Measurements from ENCODE around the gene ANKRD33B.
A peak's percentile ranks its signal among the peaks of the same experiment; 100 is the strongest.
"Not testable (repeated sequence)": the region's sequence is repeated elsewhere in the genome, so short reads cannot be mapped to it uniquely, and the experiment has no call there.

The ANKRD33B gene

DNA sequence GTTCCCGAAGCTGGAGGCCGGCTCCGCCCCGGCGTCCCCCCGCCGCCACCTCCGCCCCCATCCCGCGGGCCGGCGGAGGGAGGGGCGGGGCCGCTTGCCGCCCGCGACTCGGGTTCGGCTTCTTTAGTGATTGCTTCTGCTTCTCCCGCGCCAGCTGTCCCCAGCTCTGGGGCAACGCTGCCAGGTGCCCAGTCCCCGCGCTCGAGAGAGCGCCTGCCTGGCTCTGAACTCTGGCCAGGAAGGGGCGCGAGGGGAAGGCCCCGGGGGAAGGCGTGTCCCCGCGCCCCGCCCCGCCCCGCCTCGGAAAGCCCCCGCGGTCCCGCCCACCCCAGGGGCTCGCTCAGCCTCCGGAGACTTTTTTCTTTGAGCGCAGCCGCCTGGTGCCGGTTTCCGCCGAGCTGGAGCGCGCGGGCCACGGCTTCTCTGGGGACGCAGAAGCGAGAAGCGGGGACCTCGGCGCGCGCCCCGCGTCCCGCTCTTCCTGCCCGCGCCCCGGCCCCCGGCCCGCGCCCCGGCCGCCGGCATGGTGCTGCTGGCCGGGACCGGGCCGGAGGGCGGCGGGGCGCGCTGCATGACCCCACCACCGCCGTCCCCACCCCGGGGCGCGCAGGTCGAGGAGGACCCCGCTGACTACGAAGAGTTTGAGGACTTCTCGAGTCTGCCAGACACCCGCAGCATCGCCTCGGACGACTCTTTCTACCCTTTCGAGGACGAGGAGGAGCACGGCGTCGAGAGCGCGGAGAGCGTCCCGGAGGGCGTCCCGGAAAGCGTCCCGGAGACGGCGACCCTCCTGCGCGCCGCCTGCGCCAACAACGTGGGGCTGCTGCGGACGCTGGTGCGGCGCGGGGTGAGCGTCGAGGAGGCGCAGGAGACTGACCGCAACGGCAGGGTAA is at the start of gene ANKRD33B:
Gene ANKRD33B, plus strand, starts transcription at position 126 of the 893 bp plus-strand sequence. Its CDS starts 398 bp downstream, at position 524.
- DNase-seq, result peak; percentile 74

DNA sequence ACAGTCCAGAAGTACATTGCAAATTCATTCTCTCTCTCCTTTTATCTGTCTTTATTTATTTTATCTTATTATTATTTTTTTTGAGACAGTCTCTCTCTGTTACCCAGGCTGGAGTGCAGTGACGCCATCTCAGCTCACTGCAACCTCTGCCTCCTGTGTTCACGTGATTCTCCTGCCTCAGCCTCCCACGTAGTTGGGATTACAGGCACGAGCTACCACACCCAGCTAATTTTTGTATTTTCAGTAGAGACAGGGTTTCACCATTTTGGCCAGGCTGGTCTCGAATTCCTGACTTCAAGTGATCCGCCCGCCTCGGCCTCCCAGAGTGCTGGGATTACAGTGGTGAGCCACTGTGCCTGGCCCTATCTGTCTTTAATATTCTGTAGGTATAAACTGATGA is 49.3 kb upstream of the ANKRD33B start:
- DNase-seq, result not testable (repeated sequence)

DNA sequence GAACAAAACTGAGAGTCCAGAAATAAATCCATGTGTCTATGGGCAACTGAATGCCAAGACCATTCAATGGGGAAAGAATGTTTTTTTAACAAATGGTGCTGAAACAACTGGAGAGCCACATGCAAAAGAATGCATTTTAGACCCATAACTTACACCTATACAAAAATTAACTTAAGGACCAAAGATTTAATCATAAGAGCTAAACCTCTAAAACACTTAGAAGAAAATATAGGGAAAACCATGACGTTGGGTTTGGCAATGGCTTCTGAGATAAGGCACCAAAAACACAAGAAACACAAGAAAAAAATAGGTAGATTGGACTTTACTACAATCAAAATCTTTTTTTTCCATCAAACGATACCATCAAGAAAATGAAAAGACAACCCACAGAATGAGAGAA is 48.4 kb upstream of the ANKRD33B start:
- DNase-seq, result no peak

DNA sequence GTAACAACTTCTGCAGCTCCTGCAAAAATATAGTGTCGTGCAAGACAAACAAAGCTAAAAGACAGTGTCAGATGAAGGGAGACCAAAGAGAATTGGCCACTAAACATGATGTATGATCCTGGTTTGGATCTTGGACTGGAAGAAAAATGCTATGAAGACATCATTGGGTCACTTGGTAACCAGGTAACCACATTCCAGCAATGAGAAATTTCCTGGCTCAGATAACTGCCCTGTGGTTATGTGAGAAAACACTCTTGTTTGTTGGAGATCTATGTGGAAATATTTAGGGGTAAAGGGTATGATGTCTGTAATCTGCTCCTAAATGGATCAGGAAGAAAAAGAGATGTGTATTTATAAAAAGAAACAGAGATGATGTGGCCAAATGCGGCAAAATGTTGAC is 45.5 kb upstream of the ANKRD33B start:
- peak; percentile 85 for DNase-seq

DNA sequence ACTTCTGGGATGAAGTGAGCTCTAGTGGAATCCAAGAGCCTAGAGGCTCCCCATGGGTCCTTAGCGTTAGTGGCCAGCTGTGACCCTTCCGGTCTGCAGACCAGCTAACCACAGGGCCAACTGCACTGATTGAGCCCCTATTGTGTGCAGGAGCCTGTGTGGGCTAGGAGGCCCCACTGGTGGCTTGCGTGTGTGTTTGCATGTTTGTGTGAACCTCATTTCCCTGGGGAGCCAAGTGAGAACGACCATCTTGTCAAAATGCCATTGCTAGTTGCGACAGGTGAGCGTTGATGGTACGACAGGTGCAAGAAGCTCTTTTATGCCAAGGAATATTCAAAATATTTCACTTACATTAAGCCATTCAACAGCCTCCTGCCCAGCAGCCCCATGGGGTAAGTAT is 44.1 kb upstream of the ANKRD33B start:
- DNase-seq, result no peak

DNA sequence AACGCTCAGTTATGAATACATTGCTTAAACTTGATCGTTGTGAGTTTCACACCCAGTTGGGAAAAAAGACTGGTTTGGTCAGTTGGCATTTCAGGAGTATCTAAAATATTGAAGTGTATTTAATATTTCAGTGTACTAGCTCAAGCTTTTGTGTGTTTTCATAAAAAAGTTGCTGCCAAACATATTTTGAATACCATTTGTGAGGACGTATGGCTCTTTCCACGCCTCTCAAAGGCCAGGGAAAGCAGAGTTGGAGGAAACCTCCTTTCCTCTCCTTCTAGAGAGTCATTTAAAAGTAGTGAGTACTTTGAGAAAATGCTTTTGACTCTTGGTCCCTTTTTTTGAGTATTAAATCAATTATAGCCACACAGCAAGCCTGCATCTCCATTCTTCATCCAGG is 43.2 kb upstream of the ANKRD33B start:
- DNase-seq, result no peak

DNA sequence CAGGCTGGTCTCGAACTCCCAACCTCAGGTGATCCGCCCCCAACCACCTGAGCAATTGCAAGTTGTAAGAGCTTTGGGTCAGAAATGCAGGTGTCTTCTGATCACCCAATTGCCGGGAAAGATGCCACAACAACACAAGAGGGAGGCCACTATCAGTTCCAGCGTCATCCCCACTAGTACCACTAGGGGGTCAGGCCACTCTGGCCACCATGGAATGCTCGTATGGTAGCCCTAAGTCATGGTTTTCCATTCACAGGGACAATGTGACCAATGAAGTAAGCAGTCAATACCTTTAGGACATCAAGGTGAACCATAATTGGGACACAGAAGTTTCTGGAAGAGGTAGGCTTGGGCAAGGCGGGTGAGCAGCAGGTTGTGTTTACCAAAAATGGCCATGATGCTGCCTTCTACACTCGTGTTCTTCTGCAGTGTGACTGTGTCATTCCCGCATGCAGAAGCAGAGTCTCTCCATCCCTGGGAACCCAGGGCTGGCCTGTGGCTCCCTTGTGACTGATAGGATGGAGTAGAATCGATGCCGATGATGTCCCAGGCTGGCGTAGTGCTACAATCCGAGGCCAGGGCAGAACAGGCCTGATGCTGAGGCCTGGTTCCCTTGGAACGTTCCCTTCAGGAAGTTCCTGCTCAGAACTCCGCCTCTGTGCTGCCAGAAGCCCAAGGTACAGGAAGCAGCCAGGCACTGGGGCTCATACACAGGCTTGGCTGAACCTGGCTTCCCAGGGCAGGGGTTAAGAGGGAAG is 42.2 kb upstream of the ANKRD33B start:
- no peak for DNase-seq

DNA sequence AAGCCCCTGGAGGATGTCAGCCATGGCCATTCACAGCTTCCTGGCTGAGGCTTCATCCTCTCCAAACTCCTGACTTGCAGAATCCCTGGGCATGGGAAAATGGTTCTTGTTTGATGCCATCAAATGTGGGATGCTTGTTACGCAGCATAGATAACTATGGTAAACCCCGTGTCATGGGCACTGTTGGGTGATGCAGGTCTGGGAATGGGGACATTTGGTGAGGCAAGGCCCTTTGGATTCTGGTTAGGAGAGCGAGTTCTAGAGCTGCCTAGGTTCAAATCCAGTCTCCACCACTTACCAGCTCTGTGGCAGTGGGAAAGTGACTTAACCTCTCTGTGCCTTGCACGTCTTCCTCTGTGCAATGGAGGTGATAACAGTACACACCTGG is 41.7 kb upstream of the ANKRD33B start:
- DNase-seq, result no peak

DNA sequence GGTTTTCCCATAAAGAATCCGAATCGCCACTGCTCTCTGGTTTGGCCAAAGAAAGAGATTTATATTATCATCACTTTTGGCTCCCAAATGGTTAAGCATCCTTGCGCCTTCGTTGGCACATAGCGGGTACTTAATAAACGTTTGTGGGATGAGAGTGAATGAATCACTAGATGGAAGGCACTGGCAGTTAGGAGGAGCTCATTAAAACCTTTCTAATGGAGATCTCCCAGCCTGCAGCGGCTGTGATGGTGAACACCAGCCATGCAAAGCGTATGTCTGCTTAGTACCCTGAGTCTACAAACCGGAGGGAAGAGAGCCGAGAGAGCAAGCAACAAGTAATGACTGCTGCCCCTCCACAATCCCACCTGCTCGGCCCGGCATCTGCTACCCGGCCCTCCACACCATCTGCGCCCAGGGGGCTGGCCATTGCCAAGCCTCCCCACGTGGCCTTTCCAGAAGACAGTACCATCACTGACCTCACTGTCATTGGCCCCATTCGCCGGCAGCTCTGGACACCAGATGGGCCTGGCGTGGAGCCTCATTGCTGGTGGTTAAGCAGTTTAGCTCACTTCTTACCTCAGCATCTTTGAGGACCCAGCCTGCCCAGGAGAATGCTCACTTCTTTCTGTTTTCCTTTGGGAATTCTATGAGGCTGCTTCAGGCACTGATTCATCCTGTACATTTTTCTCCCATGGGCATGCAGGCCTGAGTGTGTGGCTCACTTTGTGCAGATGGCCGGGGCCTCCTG is 39.3 kb upstream of the ANKRD33B start:
- DNase-seq, result peak; percentile 63

DNA sequence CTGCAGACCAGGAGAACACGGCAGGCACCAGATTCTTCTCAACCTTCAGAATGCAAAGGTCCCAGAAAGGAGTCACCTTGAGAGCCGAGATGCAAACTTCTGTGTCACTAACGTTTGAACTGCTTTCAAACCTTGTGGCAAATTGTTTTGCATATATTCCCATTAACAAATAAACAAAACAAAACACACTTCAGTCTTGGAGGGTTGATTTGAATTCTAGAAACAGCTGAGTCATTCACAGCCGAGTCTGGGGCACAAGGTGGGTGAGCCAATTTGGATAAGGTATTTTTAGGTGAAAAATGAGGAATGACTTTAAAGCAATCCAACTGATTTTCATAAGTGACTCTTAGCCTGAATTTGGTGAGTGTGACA is 38.8 kb upstream of the ANKRD33B start:
- DNase-seq, result no peak

DNA sequence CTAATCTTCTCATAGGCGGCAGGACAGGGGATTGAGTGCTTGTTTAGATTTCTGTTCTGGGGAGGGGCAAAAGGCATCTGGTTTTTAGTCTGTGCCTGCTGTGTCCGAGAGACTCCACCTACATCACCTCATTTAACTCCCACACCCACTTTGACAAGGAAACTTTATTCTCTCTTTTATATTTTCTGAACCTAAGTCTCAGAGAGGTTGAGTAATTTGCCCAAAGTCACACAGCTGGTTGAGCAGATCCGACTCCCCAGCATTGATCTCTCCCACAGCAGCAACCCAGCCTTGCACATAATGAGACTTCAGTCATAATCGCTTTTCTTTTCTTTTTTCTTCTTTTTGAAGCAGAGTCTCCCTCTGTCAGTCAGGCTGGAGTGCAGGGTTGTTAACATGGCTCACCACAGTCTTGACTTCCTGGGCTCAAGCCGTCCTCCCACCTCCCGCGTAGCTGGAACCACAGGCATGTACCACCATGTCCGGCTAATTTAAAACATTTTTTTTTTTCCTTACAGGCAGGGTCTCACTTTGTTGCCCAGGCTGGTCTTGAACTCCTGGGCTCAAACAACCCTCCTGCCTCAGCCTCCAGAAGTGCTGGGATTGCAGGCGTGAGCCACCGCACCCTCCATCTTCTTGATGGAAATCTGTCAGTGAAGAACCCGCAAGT is 36.5 kb upstream of the ANKRD33B start:
- DNase-seq, result no peak

DNA sequence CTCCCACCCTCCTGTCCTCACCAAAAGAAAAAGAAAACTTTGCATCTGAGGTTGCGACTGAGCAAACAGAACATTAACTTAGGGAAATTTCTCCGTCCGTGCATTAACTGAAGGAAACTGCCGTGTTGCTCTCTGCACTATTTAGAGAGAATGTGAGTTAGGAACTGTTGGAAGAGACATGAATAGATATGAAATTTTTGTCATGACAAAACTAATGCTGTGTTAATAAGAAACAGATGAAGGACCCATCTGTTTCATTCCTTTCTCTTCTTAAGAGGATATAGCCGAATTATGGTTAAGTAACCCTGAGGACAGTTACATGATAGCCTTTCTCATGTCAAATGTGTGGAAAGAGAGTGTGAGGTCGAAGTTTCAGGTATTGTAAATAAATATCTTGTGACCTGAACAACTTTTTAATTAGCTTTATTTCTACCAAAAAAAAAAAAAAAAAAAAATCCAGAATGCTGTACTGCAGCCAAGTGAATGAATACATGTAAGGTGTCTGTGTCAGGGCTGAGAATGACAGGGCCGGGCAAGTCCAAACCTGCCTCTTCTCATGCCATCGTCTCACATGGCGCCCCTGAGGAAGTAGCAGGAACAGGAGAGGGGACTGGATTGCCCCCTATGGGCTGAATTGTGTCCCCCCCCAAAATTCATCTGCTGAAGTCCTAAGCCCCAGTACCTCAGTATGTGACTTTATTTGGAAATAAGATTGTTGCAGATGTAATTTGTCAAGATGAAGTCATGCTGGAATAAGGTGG is 35.6 kb upstream of the ANKRD33B start:
- no peak for DNase-seq

DNA sequence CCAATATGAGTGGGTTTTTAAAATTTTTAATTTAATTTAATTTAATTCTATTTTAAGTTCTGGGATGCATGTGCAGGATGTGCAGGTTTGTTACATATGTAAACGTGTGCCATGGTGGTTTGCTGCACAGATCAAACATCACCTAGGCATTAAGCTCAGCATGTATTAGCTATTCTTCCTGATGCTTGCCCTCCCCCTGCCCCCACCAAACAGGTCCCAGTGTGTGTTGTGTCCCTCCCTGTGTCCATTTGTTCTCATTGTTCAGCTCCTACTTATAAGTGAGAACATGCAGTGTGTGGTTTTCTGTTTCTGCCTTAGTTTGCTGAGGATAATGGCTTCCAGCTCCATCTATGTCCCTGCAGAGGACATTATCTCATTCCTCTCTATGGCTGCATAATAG is 35.0 kb upstream of the ANKRD33B start:
- no peak for DNase-seq

DNA sequence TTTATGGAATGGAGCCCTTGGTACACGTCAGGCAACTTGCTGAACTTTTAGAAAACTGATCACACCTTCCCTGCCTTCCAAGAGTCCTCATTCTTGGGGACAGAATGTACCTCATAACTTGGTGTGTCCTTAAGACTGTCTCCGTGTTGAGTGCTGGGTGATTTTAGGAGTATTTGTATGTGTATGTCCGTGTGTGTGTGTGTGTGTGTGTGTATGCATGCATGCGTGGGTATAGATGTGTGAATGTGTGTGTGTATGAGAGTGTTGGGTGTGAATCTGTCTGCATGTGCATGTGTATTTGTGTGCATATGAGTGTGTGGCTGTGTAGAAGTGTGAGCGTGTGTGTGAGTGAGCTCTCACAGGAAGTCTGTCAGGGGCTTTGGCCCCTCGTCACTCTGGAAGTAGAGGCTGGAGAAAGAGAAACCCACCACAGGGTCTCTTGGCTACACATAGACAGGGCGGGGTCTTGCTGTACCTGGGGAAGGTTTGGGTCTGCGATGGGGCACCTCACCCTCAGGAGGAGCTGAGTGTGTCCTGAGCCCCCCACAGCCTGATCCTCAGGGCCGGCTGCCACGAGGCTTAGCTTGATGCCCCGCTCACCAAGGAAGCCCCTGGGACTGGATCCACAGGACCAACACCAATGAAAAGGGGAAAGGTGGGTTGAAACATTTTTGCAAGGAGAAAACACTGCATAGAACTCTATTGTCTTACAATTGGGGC is 33.1 kb upstream of the ANKRD33B start:
- no peak for DNase-seq

DNA sequence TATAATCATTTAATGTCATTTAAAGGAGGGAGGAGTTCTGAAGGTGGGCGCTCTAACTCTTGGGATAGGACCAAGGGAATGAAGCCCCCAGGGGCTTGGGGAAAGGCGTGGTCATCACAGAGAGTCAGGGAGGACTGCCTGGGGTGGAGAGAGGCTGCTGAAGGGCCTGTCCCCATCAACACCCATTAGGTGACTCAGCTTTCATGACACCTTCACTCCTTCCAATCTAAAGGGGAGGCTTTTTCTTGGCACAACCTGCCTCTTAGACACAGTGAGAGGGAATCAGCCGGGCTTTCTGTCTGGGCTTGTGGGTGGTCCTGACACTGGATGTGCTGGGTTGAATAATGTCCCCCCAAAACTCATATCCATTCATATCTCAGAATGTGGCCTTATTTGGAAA is 31.4 kb upstream of the ANKRD33B start:
- DNase-seq, result no peak

DNA sequence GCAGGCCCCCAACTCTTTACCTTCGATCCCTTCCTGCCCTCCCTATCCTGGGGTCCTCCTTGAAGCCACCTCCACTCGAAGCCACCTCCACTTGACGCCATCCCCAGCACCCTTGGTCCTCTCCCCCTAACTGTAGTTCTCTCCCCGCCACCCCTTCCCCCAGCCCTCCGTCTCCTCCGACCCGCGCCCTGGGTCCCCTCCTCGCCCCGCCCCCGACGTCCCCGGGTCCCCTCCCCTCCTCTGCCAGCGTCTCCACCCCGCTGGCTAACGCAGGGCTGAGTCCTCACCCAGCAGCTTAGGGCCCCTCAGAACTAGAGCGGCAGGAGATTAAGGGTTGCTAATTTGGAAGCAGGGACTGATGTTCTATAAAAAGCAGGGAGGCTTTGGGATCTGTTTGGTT is 30.6 kb upstream of the ANKRD33B start:
- no peak for DNase-seq

DNA sequence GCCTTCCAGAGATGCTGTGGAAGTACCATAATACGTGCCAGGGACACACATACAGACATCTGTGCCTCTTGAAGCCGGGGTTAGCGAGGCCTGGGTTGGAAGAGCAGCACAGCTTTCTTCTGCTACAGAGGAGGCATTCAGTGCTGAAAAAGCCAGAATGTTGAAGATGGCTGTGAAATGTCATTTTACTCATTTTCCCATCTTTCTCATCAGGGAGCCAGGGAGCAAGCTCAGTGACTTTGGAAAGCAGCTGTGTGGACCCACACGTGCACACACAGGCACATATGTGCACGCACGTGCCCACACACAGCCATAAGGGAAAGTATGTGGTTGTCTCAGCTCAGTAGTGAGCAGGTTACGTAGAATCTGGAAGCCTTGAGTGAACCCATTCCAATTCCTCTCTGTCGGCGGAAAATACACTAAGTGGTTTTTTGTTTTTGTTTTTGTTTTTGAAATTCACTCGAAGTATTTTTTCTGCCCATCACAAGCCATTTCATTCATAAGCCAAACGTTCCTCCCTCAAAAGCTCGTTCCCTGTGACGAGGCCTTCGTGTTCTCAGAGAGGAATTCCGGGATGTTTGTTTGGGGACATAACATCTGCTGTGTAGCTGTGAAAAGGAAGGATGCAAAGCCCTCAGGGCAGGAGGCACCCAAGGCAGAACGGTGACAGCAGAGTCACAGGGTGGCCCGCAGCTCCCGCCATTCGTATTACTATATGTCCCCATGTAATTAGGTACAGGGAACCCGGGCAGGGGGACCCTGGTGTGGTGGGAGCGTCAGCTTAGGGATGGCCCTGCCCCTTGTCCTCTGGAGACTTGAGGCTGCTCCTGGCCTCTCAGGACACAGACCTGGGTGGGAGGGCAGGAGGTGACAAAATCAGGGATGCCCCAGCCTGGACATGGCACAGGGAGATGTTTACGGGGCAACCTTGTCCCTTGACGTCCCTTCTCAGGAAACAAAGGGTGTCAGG is 29.0 kb upstream of the ANKRD33B start:
- DNase-seq, result no peak

DNA sequence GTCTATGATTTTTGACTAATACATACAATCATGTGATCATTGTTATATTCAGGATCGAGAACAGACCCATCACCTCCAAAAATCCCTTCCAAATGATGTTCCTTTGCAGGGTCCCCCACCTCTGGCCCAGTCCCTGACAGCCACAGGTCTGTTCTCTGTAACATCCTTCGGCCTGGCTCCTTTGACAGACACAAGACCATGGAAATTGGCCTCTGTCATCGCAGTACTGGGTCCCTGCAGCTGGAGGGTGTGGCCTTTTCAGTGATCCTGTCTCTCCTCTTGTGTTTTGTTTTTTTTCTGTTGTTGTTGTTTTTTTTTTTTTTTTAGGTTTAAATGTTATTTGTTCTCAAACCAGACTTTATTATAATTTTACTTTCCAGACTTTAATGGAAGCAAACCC is 27.4 kb upstream of the ANKRD33B start:
- no peak for DNase-seq

DNA sequence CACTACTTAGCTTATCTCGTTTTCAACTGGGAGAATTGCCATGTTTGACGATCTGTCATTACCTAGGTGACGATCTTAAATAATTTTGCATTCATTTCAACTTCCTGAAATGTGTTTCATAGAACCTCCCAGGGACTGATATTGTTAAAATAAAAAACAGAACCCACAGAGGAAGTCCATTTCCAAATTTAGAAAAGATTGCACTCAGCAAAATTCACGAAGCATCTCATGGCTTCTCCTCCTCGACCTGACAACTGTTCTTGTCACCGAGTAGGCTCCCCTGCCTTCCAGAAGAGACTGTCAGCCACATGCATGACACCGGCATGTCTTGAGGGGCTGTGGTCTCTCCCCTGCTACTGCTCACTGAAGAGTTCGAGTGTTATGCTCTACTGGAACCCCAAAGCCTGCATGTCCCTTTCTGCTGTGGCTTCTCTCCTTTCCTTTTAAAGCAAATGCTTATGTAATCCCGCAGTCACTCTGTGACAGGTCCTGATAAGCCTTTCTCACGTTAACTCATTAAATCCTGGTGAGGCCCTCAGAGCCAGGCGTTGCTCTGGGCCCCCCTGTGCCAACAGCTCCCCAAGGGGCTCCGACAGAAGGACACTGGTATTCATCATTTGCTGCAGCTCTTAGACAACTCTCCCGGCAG is 26.8 kb upstream of the ANKRD33B start:
- DNase-seq, result no peak

DNA sequence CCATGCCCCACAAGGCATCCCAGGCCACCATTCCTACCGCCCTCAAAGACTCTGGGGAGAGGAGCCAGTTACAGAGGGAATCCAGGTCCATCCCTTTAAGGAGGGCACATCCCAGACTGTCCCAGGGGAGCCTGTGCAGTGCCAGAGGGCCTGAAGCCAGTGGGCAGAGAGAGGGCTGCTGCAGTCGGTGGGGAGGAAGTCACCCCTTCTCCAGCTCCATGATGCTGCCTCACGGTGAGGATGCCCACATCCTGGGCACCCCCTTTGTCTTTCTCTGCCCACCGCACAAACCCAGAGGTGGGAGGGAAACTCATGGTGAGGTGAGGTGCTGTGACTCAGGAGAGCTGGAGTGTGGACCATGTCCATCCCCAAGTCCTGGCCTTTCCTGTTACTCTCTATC is 26.2 kb upstream of the ANKRD33B start:
- no peak for DNase-seq

Data from NCI-H226 (cell line).